HG02852 (cell line): ENCODE measurements around the gene FOXRED1.
A peak's percentile ranks its signal among the peaks of the same experiment; 100 is the strongest.
"Not testable (repeated sequence)": the region's sequence is repeated elsewhere in the genome, so short reads cannot be mapped to it uniquely, and the experiment has no call there.

Experiments
- ATAC-seq: cut with Tn5 transposase; IDR thresholded peaks from one replicate; pipeline ENCODE4 v1.9.1; 2021; ENCODE audit warnings: mild to moderate bottlenecking, moderate library complexity; ENCODE audit not compliant: unreplicated experiment

The FOXRED1 gene

DNA sequence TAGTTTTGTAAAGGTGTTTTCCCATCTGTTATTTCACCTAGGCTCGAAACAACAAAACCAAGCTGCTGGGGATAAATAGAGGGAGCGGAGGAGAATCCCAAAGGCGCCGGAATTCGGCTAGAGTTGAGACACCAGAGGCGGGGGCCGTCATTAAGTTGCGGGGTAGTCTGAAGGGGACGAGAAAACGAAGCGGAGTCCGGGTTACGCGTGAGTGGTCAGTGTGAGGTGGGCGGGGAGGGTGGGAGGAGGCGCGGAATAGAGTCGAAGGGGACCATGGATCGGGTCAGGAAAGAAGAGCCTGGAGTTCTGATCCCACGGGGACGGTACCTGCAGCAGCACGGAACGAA, 620 bp upstream of the FOXRED1 start:
- ATAC-seq: peak; percentile 5

DNA sequence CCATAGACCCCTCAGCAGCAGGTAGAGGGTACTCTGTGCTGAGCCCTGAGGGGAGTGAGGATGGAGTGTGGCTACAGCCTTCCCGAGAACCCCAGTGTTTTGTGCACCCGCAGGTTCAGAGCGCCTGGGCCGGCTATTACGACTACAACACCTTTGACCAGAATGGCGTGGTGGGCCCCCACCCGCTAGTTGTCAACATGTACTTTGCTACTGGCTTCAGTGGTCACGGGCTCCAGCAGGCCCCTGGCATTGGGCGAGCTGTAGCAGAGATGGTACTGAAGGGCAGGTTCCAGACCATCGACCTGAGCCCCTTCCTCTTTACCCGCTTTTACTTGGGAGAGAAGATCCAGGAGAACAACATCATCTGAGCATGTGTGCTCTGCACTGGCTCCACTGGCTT, 8.4 kb downstream of the FOXRED1 start:
- no peak for ATAC-seq

- ATAC-seq: no peak
Observed at GRCh38 chr11:126277780-126278179, 8.8 kb downstream of the FOXRED1 start.

- ATAC-seq: no peak
Observed at GRCh38 chr11:126279191-126279590, 10.2 kb downstream of the FOXRED1 start.

- ATAC-seq: no peak
Observed at GRCh38 chr11:126280595-126280994, 11.6 kb downstream of the FOXRED1 start.

- no peak for ATAC-seq
Observed at GRCh38 chr11:126281245-126281644, 12.3 kb downstream of the FOXRED1 start.

DNA sequence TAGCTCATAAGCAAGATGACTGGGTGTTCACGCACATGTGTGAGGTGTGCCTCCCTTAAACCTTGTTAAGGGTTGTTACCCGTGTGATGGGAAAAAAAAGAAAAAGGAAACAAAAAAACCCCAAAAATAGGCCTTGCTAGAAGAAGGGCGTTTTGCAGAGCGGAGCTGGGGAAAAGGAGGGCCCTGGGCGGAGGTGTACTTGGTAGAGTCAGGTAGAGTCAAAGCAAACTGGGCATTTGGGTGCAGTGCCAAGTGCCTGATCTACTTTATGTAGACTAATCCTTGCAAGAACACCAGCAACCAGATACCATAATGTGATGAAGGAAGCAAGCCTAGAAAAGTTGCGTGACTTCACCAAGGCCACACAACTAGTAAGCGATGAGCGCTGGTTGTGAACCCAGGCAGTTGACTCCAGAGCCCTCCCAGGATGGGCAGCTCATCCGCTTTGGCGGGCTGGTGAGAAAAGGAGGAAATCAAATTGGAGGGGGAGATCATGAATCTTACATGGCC, 12.8 kb downstream of the FOXRED1 start:
- no peak for ATAC-seq

DNA sequence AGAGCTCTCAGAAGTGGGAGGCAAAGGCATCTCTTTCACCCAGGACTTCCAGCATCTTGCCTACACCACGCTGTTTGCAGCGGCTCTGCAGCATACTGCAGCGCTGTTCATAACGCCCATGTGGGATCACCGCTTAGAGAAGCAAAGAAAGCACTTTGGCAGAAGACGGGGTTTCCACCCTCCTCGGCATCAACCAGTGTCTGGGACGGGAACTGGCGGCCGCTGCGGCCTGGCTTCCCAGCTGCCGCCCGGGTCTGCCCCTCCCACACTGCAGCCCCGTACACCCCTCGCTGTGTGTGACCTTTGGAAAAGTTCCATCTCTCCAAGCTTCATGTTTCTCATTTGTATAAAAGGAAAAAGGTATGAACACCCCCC, 13.4 kb downstream of the FOXRED1 start:
- ATAC-seq: peak; percentile 28

- ATAC-seq: peak; percentile 70
Observed at GRCh38 chr11:126282736-126283591, 14.0 kb downstream of the FOXRED1 start, which contains the start of gene TIRAP. Gene TIRAP, plus strand, starts transcription at chr11:126283093. Its CDS starts 7,802 bp downstream, at chr11:126290895.

GRCh38 chr11:126284829-126285228, 15.9 kb downstream of the FOXRED1 start:
- ATAC-seq: peak; percentile 40

GRCh38 chr11:126288237-126288636, 19.3 kb downstream of the FOXRED1 start:
- no peak for ATAC-seq

- ATAC-seq: no peak
Observed at GRCh38 chr11:126290887-126291286, 21.9 kb downstream of the FOXRED1 start.

DNA sequence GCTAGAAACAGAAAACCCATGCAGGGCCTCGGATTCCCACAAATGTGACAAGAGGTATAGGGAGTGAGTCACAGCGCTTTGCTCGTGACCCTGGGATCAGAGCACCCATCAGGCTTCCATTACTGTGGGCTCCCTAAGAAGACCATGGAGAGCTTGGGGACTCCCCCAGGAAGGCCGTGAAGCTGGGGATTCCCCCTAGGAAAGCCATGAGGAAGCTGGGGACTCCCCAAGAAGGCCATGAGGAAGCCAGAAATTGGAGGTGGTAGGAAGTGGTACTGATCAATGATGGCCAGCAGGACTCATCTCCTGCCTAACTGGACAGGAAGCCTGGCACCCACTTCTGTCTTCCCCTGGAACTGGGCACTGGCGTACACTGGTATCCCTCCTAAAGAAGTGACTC, 24.8 kb downstream of the FOXRED1 start:
- peak; percentile 45 for ATAC-seq

- no peak for ATAC-seq
Observed at GRCh38 chr11:126297004-126297403, 28.1 kb downstream of the FOXRED1 start.

DNA sequence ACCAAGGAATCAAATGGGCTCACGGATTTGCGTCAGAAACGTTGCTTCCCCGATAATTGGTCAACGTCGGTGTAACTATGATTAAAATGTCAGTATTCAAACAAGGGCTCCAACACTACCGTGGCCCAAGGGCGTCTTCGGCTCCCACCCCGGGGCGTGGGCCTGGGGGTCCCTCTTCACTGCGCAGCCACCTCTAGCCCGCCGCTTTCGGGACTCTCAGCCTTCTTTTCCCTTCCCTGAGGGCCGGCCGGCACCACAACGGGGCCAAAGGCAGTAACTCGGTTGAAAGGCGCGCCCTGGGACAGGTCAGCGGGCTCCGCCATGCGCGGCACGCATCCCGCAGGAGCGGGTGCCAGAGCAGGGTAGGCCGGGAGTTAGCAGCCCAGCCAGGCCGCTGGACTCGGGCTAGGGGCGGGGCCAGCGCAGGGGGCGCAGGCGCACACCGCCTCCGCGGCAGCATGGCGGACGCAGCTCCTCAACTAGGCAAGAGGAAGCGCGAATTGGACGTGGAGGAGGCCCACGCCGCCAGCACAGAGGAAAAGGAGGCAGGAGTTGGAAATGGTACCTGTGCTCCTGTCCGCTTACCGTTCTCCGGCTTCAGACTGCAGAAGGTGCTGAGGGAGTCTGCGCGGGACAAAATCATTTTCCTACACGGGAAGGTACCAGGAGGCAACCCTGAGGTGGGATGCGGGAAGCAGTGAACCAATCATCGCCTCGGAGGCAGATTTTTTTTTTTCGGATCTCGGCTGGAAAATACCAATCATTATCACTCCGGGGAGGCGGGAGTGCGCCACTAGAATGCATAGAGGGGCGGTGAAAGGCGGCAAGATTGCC, 34.9 kb downstream of the FOXRED1 start, which contains the start of gene DCPS:
TSS of gene DCPS (plus strand) at position 438 of the 834 bp plus-strand sequence. CDS start at position 459, 21 bp downstream.
- peak; percentile 85 for ATAC-seq

DNA sequence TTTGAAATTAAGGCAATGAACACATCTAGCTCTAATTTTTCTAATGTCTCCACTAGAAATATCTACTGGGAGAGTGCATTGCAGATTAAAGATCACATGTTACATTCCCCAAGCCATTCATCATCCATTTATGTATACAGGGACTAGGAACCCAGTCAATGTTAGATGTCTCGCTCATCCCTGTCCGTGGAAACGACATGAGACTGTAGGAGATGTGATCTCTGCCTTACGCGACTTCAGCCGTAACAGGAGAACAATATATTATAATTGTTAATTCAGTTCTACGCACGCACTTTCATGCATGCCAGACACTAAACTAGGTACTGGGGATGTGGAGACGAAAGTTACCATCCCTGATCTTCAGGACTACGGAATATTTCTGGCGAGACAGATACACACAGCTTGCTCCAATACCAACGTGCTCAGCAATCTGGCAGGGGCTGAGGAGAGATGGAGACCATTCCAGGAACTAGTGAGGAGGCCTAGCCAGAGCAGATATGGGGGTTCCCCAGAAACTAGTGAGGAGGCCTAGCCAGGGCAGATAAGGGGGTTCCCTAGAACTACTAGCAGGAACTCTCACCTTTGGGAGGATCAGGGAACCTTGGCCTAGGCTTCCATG, 35.6 kb downstream of the FOXRED1 start:
- no peak for ATAC-seq

GRCh38 chr11:126305699-126306098, 36.7 kb downstream of the FOXRED1 start:
- ATAC-seq: peak; percentile 49

GRCh38 chr11:126307706-126308105, 38.8 kb downstream of the FOXRED1 start:
- no peak for ATAC-seq

GRCh38 chr11:126308271-126308671, 39.3 kb downstream of the FOXRED1 start:
- no peak for ATAC-seq

- not testable (repeated sequence) for ATAC-seq
Observed at GRCh38 chr11:126308771-126309170, 39.8 kb downstream of the FOXRED1 start.
